ENCODE data around the gene KLK6.

KLK6 gene

DNA sequence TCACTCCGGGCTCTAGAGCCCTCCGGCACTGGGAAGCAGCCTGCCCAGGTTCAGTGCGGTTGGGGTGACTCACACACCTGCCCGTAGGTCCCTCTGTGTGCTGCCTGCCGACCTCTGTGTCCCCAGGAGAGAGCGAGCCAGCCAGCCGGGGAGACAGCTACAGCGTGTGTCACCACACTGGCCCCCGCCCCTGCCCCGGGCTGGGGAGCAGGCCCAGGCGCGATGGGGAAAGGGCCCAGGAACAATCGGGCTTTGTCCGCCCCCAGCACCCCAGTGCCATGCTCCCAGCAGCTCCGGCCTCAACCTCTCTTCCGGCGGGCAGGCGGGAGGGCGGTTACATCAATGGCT is at the start of gene KLK6:
KLK6 (minus strand) TSS at position 179 of the 348 bp plus-strand sequence. CDS start 1,487 bp downstream, outside the sequence.
- no peak for DNase-seq

DNA sequence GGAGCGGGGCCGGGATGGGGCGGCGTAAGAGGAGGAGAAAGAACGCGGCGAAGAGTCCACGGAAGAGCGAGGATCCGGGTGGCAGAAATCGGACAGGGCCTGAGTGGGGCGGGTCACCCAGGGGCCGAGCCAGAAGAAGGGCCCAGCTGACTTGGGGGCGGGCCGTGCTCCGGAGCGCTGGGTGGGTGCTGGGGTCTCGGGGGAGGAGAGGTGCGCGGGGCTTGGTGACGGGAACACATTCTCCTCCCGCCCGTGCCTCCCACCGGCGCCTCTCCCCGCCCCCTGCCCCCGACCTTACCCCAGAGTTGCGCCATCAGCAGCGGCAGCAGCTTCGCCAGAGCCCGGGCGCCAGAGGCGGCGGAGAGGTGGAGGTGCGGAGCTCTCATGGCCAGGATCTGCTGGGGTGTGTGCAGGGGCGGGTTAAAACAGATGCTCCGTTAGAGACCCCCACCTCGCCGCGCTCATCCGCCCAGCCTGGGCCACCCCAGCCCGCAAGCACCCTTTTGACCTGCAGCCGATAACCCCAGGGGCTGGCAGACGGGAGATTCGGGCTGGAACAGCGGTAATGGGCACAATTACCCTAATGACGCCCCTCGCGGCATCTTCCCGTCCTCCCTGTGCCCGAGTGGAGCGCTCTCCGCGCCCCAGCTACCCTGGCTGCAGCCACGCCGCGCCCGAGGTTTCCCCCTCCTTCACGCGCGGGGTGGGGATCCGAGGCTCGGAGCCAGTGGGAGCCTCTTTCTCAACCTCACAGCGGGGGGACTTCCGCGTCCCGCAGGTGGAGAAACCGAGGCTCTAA is 49.6 kb upstream of the KLK6 start:
- DNase-seq = no peak

- DNase-seq = no peak
Observed at GRCh38 chr19:51016798-51017683, 47.6 kb upstream of the KLK6 start.

- DNase-seq = no peak
Observed at GRCh38 chr19:51015691-51016267, 46.4 kb upstream of the KLK6 start.

GRCh38 chr19:51014242-51014641 is 44.9 kb upstream of the KLK6 start:
- no peak for DNase-seq

DNA sequence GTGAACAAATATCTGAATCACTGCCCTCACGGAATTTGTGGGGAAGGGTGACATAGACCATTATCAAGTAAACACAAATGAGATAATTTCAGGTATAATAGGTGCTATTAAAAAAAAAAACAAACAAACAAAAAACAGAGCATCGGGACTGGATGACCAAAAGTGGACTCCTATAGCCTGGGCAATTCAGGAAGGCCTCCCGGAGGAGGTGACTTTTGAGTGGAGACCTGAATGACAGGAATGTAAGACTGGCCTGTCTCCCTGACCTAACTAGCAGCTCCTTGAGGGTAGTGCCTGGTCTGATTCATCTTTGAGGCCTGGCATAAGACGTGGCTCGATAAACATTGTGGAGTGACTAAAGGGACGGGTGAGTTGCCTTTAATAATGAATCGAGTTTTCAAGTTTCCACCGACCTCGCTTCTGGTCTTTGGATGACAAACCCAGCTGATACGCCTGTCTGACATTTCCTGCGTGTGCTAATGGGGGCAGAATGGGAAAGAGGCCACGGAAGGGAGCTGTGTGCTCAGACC is 43.3 kb upstream of the KLK6 start:
- DNase-seq = no peak

- no peak for DNase-seq
Observed at GRCh38 chr19:51010066-51010795, 40.8 kb upstream of the KLK6 start.

GRCh38 chr19:51009061-51009891 is 39.9 kb upstream of the KLK6 start:
- no peak for DNase-seq

GRCh38 chr19:51007488-51007887 is 38.1 kb upstream of the KLK6 start:
- no peak for DNase-seq

- DNase-seq = no peak
Observed at GRCh38 chr19:51006406-51006805, 37.0 kb upstream of the KLK6 start.

GRCh38 chr19:51005248-51005647 is 35.9 kb upstream of the KLK6 start:
- no peak for DNase-seq

GRCh38 chr19:51003316-51003715 is 33.9 kb upstream of the KLK6 start:
- DNase-seq = no peak

- DNase-seq = no peak
Observed at GRCh38 chr19:51002542-51003311, 33.3 kb upstream of the KLK6 start.

- DNase-seq = no peak
Observed at GRCh38 chr19:51002089-51002532, 32.7 kb upstream of the KLK6 start.

DNA sequence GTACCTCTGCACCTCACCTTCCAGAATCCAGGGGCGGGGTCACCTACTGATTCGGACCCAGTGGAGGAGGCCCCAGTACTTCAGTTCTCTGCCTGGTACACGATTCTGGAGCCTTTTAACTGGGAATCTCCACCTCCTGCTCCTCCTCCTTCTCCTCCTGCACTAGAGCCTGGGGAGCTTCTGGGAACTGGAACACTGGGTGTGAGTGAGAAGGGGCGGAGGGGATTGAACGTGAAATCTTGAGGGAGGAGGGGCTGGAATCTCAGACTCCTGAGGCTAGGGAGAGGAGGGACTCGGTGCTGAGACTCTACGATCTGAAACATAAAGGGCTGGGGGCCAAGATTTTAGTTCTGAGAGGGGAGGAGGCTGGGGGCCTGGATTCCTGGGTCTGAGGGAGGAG is 32.1 kb upstream of the KLK6 start, which contains the start of gene KLK8:
KLK8 (minus strand) TSS at position 90 of the 400 bp plus-strand sequence. CDS start 437 bp downstream, outside the sequence.
- DNase-seq = no peak

- no peak for DNase-seq
Observed at GRCh38 chr19:51000981-51001380, 31.6 kb upstream of the KLK6 start.

DNA sequence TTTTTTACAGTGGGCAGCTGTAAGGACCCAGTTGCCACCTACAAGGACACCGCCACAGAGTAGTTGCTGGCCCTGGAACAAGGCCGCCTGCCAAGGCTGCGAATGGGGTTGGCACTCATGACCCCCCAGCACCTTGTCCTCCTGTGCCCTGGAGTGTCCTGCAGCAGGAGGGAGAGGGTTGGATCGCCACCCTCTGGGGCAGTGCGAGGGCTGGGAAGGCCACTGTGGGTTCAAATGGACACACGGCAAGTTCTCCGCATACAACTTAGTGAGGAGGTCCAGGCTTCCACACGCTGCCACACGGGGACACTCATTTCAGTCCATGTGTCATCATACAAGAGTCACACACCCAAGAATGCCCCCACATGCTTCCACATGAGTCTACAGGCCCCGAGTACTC is 31.0 kb upstream of the KLK6 start:
- no peak for DNase-seq

DNA sequence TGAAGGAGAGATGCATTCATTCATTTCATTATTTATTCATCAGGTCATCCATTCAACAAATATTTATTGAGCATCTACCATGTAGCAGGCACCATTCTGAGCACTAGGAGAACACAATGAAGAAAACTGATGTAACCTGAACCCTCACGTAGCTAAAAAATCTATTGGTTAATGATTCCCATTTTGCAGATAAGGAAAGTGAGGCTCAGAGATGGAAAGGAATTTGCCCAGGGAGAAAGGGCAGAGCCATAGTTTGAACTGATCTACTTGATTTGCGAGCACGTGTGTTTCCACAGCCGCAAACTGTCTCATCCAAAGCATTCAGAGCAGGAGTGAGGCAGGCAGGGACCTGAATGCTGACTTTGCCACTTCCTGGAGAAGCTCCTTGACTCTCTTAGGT is 29.3 kb upstream of the KLK6 start:
- no peak for DNase-seq

- DNase-seq = no peak
Observed at GRCh38 chr19:50998061-50998460, 28.7 kb upstream of the KLK6 start.

GRCh38 chr19:50994129-50994528 is 24.7 kb upstream of the KLK6 start:
- DNase-seq = no peak

DNA sequence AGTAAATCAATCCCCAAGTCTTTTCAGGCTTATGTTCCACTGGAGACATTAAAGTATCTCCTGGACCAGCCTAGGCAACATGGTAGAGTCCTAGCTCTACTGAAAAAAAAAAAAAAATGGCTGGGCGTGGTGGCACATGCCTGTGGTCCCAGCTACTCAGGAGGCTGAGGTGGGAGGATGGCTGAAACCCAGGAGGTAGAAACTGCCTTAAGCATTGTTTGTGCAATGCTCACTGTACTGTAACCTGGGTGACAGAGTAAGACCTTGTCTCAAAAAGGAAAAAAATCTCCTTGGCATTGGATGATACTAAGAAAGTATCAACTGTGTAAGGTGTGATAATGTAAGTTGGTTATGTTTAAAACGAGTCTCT is 23.3 kb upstream of the KLK6 start:
- no peak for DNase-seq
